Measurements from ENCODE around the gene CDK14.
"Not testable (repeated sequence)": the region's sequence is repeated elsewhere in the genome, so short reads cannot be mapped to it uniquely, and the experiment has no call there.

Gene CDK14

GRCh38 chr7:90792301-90792700 lies 196.2 kb downstream of the CDK14 start:
- no peak for DNase-seq (ENCODE audit: low read depth in 3 of 3)

GRCh38 chr7:90794234-90794633 lies 198.1 kb downstream of the CDK14 start:
- not testable (repeated sequence) for DNase-seq (ENCODE audit: low read depth in 3 of 3)

GRCh38 chr7:90797596-90797995 lies 201.5 kb downstream of the CDK14 start:
- no peak for DNase-seq (ENCODE audit: low read depth in 3 of 3)

GRCh38 chr7:90804370-90804769 lies 208.2 kb downstream of the CDK14 start:
- DNase-seq (ENCODE audit: low read depth in 3 of 3) = no peak

- DNase-seq (ENCODE audit: low read depth in 3 of 3) = not testable (repeated sequence)
These were observed 219.4 kb downstream of the CDK14 start for GRCh38 chr7:90815552-90815951.

- no peak for DNase-seq (ENCODE audit: low read depth in 3 of 3)
These were observed 220.5 kb downstream of the CDK14 start for GRCh38 chr7:90816511-90817142.

- DNase-seq (ENCODE audit: low read depth in 3 of 3) = no peak
These were observed 221.0 kb downstream of the CDK14 start for GRCh38 chr7:90817151-90817550.

GRCh38 chr7:90817846-90818245 lies 221.7 kb downstream of the CDK14 start:
- no peak for DNase-seq (ENCODE audit: low read depth in 3 of 3)

- DNase-seq (ENCODE audit: low read depth in 3 of 3) = no peak
These were observed 222.2 kb downstream of the CDK14 start for GRCh38 chr7:90818341-90818740.

- DNase-seq (ENCODE audit: low read depth in 3 of 3) = no peak
These were observed 226.0 kb downstream of the CDK14 start for GRCh38 chr7:90821961-90822620.

GRCh38 chr7:90824386-90825307 lies 228.5 kb downstream of the CDK14 start:
- DNase-seq (ENCODE audit: low read depth in 3 of 3) = no peak

- DNase-seq (ENCODE audit: low read depth in 3 of 3) = no peak
These were observed 229.7 kb downstream of the CDK14 start for GRCh38 chr7:90825779-90826178.

GRCh38 chr7:90828601-90829000 lies 232.5 kb downstream of the CDK14 start:
- no peak for DNase-seq (ENCODE audit: low read depth in 3 of 3)

GRCh38 chr7:90830308-90830707 lies 234.2 kb downstream of the CDK14 start:
- DNase-seq (ENCODE audit: low read depth in 3 of 3) = no peak

GRCh38 chr7:90832726-90833125 lies 236.6 kb downstream of the CDK14 start:
- no peak for DNase-seq (ENCODE audit: low read depth in 3 of 3)

- DNase-seq (ENCODE audit: low read depth in 3 of 3) = no peak
These were observed 237.3 kb downstream of the CDK14 start for GRCh38 chr7:90833443-90833842.

- no peak for DNase-seq (ENCODE audit: low read depth in 3 of 3)
These were observed 238.7 kb downstream of the CDK14 start for GRCh38 chr7:90834771-90835170.

GRCh38 chr7:90835861-90836260 lies 239.7 kb downstream of the CDK14 start:
- no peak for DNase-seq (ENCODE audit: low read depth in 3 of 3)

- DNase-seq (ENCODE audit: low read depth in 3 of 3) = no peak
These were observed 240.8 kb downstream of the CDK14 start for GRCh38 chr7:90836937-90837336.

- DNase-seq (ENCODE audit: low read depth in 3 of 3) = no peak
These were observed 242.7 kb downstream of the CDK14 start for GRCh38 chr7:90838799-90839198.

- DNase-seq (ENCODE audit: low read depth in 3 of 3) = no peak
These were observed 243.2 kb downstream of the CDK14 start for GRCh38 chr7:90839316-90839715.

GRCh38 chr7:90839727-90840291 lies 243.7 kb downstream of the CDK14 start:
- no peak for DNase-seq (ENCODE audit: low read depth in 3 of 3)
